Fibroblast of the aortic adventitia (primary cell): ENCODE data around the gene ANAPC5. TPM values are rescaled to one million over a fixed set of nuclear protein-coding genes. Genes with fewer than 3 reads are reported as not detected.
"Not testable (repeated sequence)": the region's sequence is repeated elsewhere in the genome, so short reads cannot be mapped to it uniquely, and the experiment has no call there.

Experiments used
- DNase-seq: peaks from one replicate; pipeline ENCODE4 v3.0.0-alpha.2; 2010; ENCODE audit warnings: low read depth
- H3K4me3 ChIP-seq: 2 replicates; pipeline ENCODE4 v1.5.1; 2011; ENCODE audit warnings: low read depth, mild to moderate bottlenecking, control low read depth, low read length, moderate library complexity
- total RNA-seq: library from RNA; depleted of rRNA; stranded (reverse); fragments of >200 nt; gene quantifications from 2 replicates; pipeline ENCODE4 v1.2.3, GENCODE V29; 2012; ENCODE audit warnings: low replicate concordance
- TF ChIP-seq, protein P1 (sequence below): IDR thresholded peaks from 2 replicates; pipeline ENCODE4 v1.5.1; 2011; ENCODE audit warnings: mild to moderate bottlenecking, low read length, control low read depth, inconsistent platforms; ENCODE audit not compliant: insufficient read depth

The ANAPC5 gene
- total RNA-seq, 1 donor: 148 TPM

DNA sequence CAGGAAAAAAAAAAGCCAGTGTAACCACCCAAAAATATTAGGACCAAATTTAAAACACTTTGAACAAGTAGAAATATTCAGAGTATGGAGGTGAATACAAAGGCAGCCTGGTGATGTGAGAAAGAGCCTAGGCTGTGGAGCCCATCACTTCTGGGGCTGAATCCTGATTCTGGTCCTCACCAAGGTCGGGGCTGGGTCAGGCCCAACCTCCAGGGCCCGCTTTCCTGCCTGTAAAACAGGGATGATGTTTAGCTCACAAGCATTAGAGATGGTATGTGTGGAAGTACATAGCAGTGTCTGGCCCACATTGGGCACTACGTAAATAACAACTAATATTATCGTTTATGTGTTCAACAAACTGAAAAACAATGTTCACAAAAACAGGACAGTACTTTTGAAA, 47.9 kb downstream of the ANAPC5 start:
- DNase-seq: no peak
- H3K4me3 ChIP-seq: no peak overlapping the region
- TF ChIP-seq, protein P1, sequence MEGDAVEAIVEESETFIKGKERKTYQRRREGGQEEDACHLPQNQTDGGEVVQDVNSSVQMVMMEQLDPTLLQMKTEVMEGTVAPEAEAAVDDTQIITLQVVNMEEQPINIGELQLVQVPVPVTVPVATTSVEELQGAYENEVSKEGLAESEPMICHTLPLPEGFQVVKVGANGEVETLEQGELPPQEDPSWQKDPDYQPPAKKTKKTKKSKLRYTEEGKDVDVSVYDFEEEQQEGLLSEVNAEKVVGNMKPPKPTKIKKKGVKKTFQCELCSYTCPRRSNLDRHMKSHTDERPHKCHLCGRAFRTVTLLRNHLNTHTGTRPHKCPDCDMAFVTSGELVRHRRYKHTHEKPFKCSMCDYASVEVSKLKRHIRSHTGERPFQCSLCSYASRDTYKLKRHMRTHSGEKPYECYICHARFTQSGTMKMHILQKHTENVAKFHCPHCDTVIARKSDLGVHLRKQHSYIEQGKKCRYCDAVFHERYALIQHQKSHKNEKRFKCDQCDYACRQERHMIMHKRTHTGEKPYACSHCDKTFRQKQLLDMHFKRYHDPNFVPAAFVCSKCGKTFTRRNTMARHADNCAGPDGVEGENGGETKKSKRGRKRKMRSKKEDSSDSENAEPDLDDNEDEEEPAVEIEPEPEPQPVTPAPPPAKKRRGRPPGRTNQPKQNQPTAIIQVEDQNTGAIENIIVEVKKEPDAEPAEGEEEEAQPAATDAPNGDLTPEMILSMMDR: no peak

DNA sequence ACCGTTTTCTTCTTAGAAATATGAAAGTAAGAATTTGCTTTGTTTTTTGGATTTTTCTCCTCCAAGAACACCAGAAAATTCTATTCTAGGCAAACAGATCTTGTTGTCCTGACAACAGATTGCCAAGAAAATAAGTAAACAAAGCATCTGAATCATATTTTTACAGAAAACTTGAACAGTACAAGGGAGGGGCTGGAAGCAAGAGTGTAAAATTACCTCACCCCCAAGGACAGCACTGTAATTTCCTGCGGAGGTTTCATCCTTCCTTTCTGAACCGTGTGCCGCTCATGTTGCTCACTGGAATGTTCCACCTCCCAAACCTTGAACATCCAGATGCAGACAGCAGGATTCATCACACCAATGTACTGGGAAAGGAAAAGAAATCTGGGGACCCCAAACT, 50.3 kb downstream of the ANAPC5 start:
- DNase-seq: no peak
- no peak overlapping the region for H3K4me3 ChIP-seq
- TF ChIP-seq, protein P1: no peak

GRCh38 chr12:121300083-121300819, 52.0 kb downstream of the ANAPC5 start:
- TF ChIP-seq, protein P1: no peak
- DNase-seq: no peak

DNA sequence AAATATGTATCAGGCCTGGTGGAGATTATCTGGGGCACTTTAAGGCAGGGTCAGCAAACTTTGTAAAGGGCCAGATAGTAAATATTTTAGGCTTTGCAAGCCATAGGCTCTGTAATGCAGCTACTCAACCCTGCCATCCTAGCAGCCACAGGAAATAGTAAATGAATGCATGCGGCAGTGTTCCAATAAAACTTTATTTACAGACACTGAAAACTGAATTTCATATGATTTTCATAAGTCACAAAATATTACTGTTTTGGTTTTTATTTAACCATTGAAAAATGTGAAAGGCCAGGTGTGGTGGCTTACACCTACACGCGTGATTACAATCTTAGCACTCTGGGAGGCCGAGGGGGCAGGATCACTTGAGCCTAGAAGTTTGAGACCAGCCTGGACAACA, 52.5 kb downstream of the ANAPC5 start:
- no peak for DNase-seq
- TF ChIP-seq, protein P1: no peak
- no peak overlapping the region for H3K4me3 ChIP-seq

More at GRCh38 chr12:121300083-121300819, 52.0 kb downstream of the ANAPC5 start:
- no peak overlapping the region for H3K4me3 ChIP-seq

GRCh38 chr12:121298411-121298810, 53.8 kb downstream of the ANAPC5 start:
- not testable (repeated sequence) for H3K4me3 ChIP-seq, DNase-seq

GRCh38 chr12:121297435-121297991, 54.7 kb downstream of the ANAPC5 start:
- peak overlapping the region; percentile 76 for H3K4me3 ChIP-seq
- peak; percentile 47 for DNase-seq
- TF ChIP-seq, protein P1: no peak

- peak; percentile 67 for DNase-seq
- peak within 1 kb of the TSS; percentile 88 for H3K4me3 ChIP-seq
- TF ChIP-seq, protein P1: peak; percentile 1
Measured at GRCh38 chr12:121296618-121297434, 55.4 kb downstream of the ANAPC5 start, which contains the start of gene CAMKK2. TSS of gene CAMKK2 (minus strand) at chr12:121296709. CDS start at chr12:121274526, 22,183 bp downstream.
